Measurements from ENCODE around the gene CILP.

The CILP gene

DNA sequence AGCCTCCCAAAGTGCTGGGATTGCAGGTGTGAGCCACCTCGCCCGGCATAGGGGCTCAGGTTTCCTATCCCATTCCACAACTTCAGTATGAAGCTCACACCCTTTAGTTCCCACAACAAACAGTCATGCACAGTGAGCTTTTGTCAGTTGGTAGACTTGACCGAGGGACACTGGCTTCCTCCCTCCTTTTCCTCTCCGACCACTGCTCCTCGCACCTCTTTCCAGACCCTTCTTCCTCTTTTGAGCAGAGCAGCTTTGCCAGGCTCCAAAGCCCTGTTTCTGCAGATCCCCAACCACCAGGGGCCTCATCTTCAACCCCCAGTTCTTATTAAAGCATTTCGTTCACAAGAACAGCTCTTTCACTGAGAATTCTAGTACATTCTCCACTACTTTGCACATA lies 12.7 kb upstream of the CILP start:
- no peak for DNase-seq

DNA sequence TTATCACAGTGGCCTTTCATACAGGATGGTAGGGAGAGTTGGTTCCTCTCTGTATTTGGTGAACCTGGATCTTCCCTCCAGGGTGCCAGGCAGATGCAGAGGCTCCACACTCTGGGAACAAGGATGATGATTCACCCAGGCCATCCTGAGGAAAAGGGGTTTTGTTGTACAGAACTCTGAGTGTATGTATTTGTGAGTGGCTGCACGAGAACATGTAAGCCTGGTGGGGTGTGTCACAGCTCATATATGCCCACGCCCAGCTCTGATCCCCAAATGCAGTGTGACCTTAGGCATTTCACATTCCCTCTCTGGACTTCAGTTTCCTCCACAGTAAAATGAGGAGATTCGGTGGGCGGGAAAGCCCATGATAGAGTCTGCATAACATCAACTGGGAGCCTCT lies 11.6 kb upstream of the CILP start:
- DNase-seq: no peak

DNA sequence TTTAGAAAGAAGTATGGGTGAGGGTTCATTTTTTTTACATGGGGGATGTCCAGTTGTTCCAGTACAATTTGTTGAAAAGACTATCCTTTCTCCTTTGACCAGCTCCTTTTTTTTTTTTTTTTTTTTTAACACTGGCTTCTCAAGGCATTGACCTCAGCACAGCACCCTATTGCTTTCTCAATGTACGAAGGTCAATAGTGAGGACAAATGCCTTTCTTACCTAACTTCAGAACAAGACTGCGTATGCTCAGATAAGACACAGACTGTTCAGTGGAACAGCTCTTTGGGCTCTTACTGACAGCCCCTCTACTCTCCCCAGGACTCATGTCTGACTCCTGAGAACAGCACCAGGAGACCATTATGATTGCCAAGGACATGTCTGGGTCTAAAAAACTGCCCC lies 10.4 kb upstream of the CILP start:
- DNase-seq: no peak

DNA sequence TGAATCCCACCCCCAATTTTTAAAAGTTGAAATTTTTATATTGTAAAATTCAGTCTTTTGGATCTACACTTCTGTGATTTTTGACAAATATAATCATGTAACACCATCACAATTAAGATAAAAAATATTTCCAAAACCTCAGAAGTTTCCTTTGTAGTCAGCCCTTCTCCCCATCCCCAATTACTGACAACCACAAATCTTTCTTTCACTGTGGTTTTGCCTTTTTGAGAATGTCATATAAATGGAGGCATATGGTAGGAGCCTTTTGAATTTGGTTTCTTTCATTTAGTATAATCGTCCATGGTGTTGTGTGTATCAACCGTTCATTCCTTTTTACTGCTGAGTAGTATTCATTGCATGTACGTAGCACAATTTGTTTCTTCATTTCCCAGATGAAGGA lies 7.9 kb upstream of the CILP start:
- no peak for DNase-seq

DNA sequence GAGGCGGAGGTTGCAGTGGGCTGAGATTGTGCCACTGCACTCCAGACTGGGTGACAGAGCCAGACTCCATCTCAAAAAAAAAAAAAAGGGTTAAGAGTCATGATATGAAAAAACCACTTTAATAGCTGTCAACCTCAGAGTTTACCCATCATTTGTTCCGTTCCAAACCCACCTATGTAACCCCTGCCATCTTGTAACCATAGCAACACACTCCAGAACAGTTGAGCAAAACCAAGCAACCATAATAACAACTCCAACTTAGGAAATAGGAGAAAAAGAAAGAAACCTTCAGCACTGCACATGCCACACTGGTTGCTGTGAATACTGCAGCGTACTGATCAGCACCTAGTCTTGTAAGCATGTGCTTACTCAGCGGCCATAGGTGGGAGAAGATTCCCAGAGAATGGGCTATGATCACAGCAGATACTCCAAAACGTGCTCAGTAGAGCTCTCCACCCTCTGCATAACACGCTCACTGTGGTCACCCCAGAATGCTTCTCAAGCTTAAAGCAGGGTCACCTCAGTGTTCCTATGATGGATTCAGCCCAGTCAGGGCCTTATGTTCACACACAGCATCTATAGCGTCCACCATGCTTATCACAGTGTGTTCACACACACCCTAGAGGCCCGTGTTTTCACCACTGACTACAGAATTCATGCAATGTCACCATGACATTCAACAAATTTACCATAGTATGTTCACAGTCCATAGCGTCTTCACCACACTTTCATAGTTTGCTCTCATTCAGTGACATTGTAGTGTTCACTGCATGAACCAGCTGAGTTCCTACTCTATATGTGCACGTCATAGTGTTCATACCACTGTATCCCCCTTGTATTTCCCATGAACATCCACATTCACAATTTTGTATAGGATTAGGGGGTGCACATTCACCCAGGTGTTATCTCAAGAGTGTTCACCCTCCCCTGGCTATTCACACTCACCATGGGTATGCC lies 6.5 kb upstream of the CILP start:
- DNase-seq: no peak

DNA sequence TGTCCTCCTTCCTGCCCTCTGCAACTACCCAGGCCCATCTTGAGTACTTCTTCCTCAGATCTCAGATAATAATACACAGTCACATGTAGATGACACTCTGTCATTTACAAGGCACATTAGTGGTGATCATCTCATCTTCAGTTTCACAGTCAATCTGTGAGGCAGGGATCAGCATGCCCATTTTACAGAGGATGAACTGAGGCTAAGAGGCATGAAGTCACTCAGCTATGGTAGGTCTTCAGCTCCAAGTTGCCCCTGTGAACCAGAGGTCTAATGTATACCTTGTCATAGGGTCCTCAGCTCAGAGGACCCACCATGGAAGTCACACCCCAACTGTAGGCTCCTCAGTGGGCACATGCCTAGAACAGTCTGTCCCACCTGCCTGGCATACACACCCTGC lies 4.2 kb upstream of the CILP start:
- DNase-seq: no peak

DNA sequence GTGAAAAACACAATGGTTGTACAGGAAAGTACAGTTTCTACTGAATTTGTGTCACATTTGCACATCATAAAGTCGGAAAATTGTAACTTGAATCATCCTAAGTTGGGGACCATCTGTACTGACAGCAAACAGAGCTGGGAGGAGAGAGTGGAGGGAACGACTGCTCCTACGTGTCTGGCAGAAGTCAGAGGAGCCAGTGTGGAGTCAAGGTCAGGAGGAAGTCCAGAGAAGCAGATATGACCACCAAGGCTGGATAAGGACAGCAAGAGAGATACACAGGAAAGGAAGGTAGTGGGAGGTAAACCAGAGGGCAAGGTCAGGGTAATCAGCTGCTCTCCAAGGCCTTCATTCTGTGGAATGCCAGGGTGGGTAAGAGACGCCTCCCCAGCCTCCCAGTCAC lies 2.7 kb upstream of the CILP start:
- DNase-seq: no peak

DNA sequence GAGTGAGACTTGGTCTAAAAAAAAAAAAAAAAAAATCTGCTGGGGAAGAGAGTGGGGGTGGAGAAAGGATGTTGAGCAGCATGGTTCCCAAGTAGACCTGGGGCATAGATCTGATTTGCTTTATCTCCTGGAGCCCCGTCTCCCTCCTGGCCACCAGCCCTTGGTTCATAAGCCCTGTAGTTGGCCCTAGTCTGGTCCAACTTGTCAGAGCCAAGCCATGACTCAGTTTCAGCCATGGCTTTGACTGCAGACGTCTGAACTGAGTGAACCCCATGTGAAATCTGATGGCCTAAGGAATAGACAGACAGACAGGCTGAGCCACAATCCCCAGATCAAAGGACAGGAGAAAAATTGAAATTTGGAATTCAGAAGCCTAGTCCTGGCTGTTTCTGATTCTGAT lies 2.0 kb upstream of the CILP start:
- no peak for DNase-seq

DNA sequence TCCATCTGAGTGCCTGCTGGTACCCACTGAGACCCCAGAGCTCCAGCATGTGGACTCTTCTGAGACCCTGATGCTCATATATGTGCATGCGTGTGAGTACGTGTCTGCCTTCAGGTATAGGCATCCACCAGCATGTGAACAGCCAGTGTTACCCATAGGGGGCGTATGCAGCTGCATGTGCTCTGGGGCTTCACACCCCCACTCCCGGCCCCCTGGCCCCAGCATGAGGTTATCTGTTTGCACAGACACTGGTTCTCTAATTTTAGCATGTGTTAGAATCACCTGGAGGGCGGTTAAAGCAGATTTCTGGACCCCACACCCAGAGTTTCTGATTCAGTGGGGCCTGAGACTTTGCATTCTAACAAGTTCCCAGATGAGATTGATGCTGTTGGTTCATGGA lies 824 bp upstream of the CILP start:
- DNase-seq: no peak

DNA sequence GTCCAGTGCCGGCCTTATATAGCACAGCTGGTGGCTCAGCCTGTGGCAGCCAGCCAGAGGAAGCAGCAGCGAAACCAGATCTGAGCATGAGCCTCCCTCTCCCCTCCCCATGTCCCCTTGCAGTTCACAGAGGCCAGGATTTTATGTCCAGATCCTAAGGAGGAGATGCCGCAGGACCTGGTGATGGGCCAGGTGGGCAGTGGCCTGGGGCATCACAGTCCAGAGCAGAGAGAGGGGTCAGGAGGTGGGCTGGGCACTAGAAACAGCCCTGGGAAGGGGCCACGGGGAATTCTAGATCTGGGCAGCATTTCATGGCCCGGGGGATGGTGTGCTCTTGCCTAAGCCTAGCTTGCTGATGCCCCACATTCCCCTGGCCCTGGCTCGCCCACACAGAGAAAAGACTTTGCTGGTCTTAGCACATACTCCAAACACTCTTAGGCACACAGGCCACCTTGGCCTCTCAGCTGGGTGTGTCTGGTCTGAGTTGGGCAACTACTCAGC lies 259 bp upstream of the CILP start:
- DNase-seq: no peak

DNA sequence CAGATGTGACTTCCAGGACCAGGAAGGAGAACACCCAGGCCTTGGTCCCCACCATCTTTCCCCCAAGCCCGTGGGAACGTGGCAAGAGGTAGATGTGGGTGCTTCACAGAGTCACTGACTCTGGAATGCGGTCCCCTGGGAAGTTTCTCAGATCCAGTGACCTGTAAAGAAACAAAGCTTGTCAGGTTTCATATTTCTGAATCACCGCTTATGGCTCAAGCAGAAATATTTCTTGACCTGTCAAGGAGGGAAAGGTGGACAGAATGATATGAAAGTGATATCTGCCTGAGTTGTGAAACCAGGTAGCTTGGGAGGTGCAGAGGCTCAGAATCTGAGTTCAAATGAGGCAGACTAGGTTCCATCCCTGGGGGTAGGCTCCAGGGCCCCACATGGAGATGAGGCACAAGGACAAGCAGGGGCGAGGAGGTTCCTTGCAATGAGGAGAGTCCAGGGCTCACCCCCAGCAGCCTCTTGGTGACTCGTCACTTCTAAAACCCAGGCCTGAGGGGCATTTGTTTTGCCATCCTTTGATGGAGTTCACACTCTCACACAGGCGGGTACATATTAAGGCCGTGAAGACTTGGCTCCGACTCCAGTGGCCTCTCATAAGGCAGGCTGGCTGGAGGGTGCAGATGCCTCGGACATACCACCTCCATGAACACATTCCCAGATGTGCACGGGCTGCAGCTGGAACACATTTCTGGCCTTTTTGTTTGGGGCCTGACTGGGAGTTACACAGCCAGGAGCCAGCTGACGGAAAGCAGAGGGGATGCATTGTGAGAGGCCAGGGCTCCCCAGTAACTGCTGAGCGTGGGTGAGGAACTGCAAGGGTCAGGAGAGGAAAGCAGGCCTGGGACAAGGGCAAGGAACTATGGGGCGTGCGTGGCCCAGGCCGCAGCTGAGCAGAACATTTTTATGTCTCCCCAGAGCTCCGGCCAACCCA lies 1.3 kb downstream of the CILP start:
- no peak for DNase-seq

DNA sequence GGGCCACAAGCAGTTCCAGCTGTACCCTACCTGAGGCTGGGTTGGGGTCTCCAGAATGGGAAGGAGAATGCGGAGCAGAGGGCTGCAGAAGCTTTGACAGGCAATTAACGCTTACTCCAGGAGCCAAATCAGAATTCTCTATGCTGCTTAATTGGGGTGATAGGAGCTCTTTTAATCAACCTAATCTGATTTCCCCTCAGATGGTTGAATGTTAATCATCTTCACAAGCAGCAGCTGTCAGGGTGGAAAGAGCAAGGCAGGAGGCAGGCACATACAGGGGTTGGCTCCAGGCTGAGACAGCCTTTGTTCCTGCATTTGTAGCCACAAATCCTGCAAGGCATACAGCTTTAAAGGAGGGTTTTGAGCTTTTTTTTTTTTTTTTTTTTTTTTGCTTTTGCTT lies 2.6 kb downstream of the CILP start:
- DNase-seq: no peak

DNA sequence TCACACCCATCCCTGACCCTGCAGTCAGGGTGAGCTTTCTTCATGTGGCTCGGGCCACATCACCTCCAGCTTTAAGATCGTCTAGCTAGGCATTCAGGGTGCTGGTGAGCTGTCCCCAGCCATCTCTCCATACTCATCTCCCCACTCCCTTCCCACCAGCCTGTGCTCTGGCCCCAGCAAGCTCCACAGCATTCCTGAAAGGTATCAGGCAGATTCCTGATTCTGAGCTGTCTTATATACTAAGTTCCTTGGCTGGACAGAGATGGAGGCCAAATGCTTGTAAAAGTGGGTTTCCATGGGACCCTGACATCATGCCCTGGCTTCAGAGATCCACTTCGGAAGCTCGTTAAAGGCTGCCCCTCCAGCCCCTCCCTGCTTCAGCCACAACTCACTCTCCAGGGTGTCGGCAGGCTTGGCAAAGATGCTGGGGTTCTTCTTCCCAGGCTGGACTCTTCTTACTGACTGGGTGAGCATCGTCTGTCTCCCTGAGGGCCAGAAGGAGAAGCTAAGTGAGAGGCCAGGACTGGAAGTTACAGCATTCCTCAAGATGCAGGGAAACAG lies 3.9 kb downstream of the CILP start:
- no peak for DNase-seq

DNA sequence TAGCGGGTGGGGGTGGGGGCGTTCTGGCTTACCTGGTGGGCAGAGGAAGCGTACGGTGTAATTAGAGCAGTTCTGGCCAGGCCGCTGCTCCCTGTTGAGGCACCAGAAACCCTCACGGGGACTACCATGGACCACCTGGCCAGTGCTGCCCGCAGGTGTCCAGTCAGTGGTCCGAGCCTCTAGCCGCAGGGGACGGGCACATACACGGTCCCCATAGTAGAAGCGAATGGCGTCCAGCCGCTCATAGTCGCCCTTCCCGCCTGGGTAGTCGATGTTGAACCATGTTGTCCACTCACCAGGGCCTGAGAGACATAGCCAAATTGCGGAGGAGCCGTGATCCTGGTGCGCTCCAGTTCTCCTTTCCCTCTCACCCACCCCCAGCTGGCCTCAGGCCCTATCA lies 4.5 kb downstream of the CILP start:
- no peak for DNase-seq

DNA sequence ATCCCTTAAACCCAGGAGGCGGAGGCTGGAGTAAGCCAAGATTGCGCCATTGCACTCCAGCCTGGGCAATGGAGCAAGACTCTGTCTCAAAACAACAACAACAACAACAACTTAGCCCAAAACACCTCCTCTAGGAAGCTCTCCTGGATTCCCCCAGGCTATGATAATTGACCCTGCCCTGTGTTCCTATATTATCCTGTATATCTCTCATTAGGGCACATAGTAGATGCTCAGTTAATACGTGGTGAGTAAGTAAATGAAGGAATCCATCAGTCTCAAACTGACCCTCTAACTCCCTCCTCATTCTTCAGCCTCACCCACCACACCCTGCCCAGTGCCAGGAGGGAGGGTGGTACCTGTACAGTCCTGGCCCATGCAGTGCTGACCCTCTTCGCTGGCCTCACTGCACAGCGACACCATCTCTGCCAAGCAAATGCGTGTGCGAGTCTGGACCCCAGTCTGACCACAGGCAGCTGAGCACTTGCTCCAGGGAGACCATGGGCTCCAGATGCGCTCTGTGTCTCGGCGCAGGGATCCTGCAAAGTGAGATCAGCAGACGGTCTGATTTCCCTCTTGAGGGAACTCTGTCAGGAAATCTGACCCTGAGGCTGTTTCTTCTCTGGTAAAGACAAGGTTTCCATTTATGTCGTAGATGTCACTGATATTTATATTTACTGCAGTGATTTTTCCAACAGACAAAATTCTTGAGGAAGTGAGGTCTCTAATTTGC lies 6.2 kb downstream of the CILP start:
- no peak for DNase-seq

DNA sequence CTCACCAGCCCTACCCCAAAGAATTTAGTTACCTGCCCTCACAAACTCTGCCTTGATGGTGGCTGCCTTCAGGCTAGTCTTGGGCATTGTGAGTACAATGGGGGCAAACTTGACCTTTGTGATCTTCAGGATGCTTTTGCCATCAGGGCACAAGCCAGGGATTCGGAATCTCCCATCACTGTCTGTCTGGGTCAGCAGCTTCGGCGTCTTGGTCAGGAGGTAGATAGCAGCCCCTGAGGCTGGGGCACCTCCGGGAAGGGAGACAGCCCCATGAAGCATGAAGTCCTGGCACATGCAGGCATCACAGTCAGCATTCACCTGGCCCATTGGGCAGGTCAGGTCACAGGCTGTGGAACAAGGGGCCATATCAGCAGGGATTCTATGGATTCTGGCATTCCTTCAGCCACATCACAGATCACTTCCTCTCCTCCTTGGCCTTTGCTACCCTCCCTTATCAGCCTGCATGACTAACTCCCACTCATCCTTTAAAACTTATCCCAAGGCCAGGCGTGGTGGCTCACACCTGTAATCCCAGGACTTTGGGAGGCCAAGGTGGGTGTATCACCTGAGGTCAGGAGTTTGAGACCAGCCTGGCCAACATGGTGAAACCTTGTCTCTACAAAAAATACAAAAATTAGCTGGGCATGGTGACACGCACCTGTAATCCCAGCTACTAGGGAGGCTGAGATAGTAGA lies 6.9 kb downstream of the CILP start:
- DNase-seq: no peak

DNA sequence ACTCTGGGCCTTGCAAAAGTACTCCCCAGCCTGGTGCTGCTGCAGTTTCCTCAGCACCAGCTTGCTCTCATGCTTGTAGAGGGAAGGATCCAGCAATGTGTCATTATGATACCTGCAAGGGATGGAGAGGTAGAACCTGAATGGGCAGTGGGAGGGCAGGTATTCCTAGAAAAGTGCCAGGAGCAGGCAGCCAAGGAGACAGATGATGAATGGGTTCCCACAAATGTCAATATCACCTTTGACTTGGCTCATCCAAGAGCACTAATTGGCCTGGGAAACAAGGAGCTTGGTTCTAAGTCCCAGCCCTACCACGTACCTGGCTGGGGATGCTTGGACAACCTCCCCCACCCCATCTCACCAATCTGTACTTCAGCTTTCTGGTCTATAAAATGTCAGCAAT lies 9.4 kb downstream of the CILP start:
- no peak for DNase-seq

DNA sequence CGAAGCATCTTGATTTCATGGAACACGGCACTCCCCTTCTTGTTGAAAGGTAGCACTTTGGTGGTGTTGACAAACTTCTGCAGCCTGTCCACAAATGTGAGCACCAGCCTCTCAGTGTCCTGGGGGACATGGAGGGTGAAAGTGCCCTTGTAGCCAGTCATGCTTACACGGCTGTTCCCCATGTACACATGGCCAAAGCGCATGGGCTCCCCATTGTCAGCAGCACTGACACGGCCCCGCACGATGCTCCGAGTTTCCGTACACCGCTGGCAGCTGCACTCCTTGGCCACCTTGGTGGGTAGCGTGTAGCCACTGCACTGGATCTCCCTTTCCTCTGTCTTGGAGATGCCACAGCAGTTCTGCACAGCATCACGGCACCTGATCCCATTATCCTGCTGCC lies 12.7 kb downstream of the CILP start:
- no peak for DNase-seq

DNA sequence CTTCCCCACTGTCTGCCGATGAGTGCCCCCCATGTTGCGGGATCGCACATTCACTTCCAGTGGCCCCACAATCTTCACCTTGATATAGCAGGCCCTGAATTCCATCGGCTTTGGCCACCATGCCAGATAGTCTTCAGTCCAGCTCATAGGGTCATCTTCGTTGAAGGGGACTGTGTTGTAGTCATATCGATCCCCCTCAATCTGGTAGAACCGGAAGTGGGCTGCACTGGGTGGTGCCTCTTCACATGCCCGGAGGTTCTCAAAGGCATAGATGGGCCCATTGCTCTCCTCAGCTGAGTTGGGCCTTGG lies 14.0 kb downstream of the CILP start:
- no peak for DNase-seq

DNA sequence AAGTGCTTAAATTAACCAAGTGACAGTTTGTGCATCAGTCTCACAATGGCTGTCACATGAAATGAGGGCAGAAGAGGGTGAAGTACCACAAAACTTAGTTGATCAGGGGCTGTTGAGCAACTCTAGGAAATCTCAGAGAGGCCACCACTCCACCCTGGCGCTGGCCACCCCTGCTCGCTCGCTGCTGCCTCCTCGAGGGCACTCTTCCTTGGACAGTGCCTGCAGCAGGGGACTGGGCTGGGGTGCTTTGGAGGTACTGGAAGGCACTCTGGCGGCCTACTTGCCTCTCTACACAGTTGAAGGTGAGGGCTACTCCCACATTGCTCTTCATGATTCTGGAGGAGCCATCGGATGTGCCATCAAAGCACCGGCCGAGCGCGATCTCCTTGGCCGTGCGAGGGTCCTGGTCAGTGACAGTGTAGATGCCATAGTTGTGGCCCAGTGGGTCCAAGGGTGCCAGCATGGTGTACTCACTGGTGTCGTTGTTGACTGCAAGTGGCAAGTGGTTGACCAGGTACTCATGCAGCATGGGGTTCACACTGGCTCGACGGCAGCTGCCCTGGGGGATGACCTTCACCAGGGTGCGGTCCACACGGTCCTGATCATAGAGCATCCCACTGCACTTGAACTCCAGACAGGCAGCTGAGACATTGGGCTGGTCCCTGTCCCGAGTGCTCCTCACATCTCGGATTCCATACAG lies 14.5 kb downstream of the CILP start:
- DNase-seq: no peak

DNA sequence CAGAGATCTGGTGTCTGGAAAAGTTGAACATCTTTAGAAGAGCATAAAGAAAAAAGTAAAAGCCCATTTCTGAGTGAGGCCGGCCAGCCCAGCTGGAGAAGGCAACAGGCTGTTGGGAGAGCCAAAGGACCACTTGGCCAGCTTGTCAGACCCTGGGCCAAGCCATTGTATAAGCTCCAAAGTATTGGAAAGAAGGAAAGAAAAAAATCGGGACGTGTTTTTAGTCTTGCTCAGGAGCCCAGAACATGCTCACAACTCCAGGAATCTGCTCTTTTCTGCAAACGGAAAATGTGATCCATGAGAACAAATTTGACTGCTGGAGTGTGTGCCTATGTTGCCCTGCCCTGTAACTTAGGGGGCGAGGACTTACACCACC lies 15.7 kb downstream of the CILP start:
- no peak for DNase-seq
